ENCODE data around the gene YWHAH. TPM values are rescaled to one million over a fixed set of nuclear protein-coding genes. Genes with fewer than 3 reads are reported as not detected.

Gene YWHAH
- total and polyA plus RNA-seq, 5 experiments from 2014 or later: 25.1 to 44.4 (median 30.9) TPM

DNA sequence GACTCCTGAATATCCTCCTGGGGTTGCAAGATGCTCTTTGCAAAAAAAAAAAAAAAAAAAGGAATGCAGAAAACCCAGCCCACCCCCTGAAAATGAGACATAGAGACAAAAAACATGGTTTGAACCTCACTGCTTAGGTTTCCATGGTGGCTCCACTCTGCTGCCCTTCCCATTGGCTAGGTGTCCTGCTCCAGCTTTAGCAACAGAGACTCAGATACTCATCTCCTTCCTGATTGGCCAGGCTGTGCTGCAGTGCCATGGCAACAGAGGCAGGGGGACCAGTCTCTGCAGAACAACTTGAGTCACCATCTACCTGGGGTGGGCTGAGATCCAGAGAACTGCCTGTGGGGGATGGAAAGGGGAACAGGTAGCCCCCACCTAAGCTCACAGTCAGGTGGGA, 17.4 kb upstream of the YWHAH start:
- Mint-ChIP-seq H3K27ac (no peak overlapping the region), H3K4me3 (no peak overlapping the region), H3K4me1 (peaks cover 0 to 12% (median 6%) of the 10 kb centered on the region in 4 donors), H3K9me3 (no peaks in the 10 kb centered on the region), H3K36me3 (no peaks in the 10 kb centered on the region), H3K27me3 (peaks cover 14 to 35% (median 17%) of the 10 kb centered on the region in 5 donors)
- no peak for ATAC-seq
- no peak for DNase-seq
- POLR2A ChIA-PET: interaction anchor here (0.7 kb wide), 1 partner anchor 185 kb away, joined by 4 read pairs; no protein-coding TSS in a partner anchor

DNA sequence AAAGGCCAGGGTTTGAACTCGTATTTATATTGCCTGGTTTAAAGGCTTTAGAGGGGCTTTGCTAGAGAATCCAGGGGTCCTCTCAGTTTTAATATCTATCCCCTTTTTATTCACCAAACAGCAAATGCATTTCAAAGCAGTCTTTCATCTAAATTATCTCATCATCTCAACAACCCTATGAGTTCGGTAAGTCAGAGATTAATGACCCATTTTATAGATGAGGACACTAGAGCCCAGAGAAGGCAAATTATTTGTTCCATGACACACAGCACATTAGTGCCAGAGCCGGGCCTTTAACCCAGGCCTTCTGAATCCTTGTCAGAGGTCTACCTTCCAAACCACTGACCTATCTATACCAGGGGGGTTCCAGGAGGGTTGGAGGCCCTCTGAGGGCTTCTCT, 16.8 kb upstream of the YWHAH start:
- H3K36me3 Mint-ChIP-seq: no peaks in the 10 kb centered on the region
- DNase-seq (no peak), ATAC-seq (no peak)
- no peak overlapping the region for H3K4me3 Mint-ChIP-seq
- H3K9me3 Mint-ChIP-seq: no peaks in the 10 kb centered on the region
- H3K27me3 Mint-ChIP-seq: peaks cover 14 to 35% (median 17%) of the 10 kb centered on the region in 5 donors
- POLR2A ChIA-PET: no interaction called here
- no peak overlapping the region for H3K27ac Mint-ChIP-seq
- peaks cover 0 to 9% (median 6%) of the 10 kb centered on the region in 4 donors for H3K4me1 Mint-ChIP-seq

DNA sequence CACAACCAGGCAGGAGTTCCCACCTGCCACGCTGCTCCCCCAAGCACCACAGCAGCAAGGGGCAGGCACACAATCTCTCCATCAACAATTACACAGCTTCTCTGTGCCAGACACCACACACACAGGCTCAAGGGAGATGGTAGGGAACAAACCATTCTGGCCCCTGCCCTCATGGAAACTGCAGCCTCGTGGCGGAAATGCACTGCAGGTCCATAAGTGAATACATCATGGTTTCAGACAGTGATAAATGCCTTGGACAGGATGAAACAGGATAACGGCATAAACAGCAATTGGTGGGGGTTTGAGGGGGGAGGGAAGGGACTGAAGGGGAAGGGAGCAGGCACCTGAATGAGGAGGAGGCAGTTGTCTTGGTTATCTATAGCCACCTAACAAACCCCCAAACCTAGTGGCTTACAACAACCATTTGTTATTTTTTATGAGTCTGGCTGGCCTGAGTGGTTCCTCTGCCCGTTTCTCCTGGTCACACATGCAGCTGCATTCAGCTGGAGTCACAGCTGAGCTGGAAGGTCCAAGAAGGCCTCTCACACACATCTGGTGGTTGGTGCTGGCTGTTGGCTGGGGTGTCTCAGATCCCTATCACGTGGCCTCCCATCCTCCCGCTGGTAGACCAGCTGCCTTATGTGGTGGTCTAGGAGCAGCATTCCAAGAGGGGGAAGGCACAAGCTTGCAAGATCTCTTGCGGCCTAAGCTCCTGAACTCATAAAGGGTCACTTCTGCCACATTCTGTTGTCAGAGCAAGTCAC, 15.0 kb upstream of the YWHAH start:
- POLR2A ChIA-PET: interaction anchor here (0.5 to 0.7 kb wide), 2 partner anchors 35 to 58 kb away, joined by 3 read pairs; no protein-coding TSS in a partner anchor
- ATAC-seq (no peak), DNase-seq (no peak)
- Mint-ChIP-seq H3K27me3 (peaks cover 13 to 30% (median 17%) of the 10 kb centered on the region in 5 donors), H3K9me3 (no peaks in the 10 kb centered on the region), H3K4me1 (peaks cover 0 to 3% (median 0%) of the 10 kb centered on the region in 4 donors), H3K36me3 (no peaks in the 10 kb centered on the region), H3K4me3 (no peak overlapping the region), H3K27ac (no peak overlapping the region)

DNA sequence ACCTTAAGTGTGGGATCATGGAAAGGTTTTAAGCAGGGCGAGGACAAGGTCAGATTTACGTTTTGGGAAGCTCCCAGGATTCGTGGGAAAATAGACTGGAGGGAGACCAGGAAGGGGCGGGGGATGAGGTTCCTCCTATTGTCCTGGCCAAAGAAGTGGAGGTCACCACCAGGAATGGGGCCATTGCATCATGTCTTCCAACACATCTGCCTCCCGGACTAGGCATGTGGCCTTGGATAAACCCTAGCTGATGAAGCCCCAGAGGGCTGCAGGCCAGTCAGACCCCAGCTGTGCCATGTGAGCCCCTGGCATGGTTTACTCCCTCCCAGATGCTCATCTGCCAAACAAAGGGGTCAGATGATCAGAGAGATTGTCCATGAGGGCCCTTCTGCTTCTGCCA, 11.5 kb upstream of the YWHAH start:
- Mint-ChIP-seq H3K4me3 (no peak overlapping the region), H3K27me3 (peaks cover 0 to 8% (median 2%) of the 10 kb centered on the region in 5 donors), H3K9me3 (no peaks in the 10 kb centered on the region), H3K27ac (no peak overlapping the region), H3K4me1 (no peaks in the 10 kb centered on the region), H3K36me3 (peaks cover 0 to 1% (median 0%) of the 10 kb centered on the region in 3 donors)
- DNase-seq (no peak), ATAC-seq (no peak)
- POLR2A ChIA-PET: interaction anchor here (1.8 kb wide), 1 partner anchor 10 kb away, joined by 5 read pairs; no protein-coding TSS in a partner anchor

DNA sequence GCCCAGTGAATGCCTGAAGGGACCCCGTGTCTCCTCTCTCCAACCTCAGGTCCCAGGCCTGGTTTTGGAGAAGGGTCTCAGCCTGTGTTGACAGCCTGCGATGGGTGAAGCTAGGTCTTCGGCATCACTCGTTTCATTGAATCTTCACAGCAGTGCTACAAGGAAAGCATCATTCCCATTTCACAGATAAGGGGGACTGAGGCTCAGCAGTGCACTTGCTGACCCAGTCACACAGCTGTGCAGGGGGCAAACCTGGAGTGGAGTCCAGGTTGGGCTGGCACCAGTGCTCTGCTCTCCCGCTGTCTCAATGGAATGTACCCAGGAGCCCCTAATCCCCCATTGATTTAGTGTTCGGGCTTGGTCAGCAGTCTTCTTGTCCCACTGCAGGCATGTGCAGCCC, 10.9 kb upstream of the YWHAH start:
- ATAC-seq: no peak
- Mint-ChIP-seq H3K4me1 (no peaks in the 10 kb centered on the region), H3K36me3 (peaks cover 0 to 1% (median 0%) of the 10 kb centered on the region in 3 donors), H3K27me3 (peaks cover 0 to 5% (median 1%) of the 10 kb centered on the region in 5 donors), H3K27ac (peak overlapping the region in 1 of 10 donors; percentile 33), H3K9me3 (no peaks in the 10 kb centered on the region), H3K4me3 (no peak overlapping the region)
- DNase-seq: no peak
- POLR2A ChIA-PET: interaction anchor here (1.8 kb wide), 1 partner anchor 10 kb away, joined by 5 read pairs; no protein-coding TSS in a partner anchor

DNA sequence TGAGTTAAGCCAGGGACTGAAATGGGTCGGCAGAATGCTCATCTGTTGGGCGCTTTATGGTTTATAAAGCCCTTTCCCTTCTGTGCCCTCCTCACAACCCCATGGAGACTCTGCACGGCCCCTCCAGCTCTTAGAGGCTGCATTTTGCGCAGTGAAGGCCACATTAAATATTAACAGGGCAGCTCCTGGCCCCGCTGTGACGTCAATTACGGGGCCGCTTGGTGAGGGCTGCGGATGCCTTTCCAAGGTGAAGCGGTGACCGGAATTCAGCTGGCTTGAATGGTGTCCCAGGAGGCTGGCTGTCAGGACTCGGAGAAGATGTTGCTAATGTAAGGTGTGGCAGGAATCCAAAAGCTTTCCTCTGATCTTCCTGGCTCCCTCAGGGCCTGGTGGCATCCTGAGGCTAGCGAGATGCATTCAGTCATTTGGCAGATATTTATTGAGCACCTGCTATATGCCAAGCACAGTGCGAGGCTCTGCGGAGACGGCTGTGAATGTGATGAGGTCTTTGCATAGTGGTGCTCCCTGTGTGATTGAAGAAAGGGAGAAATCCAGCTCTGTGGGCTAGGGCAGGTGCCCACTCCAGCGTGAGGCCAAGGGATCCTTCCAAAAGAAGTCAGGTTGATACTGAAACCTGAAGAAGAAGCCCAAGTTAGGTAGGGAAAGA, 10.4 kb upstream of the YWHAH start:
- no peaks in the 10 kb centered on the region for H3K9me3 Mint-ChIP-seq
- no peak overlapping the region for H3K27ac Mint-ChIP-seq
- H3K4me1 Mint-ChIP-seq: no peaks in the 10 kb centered on the region
- POLR2A ChIA-PET: no interaction called here
- H3K4me3 Mint-ChIP-seq: no peak overlapping the region
- ATAC-seq (no peak), DNase-seq (no peak)
- H3K27me3 Mint-ChIP-seq: peaks cover 0 to 5% (median 1%) of the 10 kb centered on the region in 5 donors
- H3K36me3 Mint-ChIP-seq: peaks cover 0 to 1% (median 0%) of the 10 kb centered on the region in 3 donors

- ATAC-seq (no peak), DNase-seq (no peak)
- Mint-ChIP-seq H3K4me3 (no peak overlapping the region), H3K27ac (no peak overlapping the region), H3K36me3 (peaks cover 0 to 1% (median 0%) of the 10 kb centered on the region in 3 donors), H3K9me3 (no peaks in the 10 kb centered on the region), H3K27me3 (no peaks in the 10 kb centered on the region), H3K4me1 (no peaks in the 10 kb centered on the region)
- POLR2A ChIA-PET: interaction anchor here (0.7 kb wide), 1 partner anchor 13 kb away, joined by 3 read pairs; no protein-coding TSS in a partner anchor
These were observed 8.2 kb upstream of the YWHAH start for GRCh38 chr22:31935961-31936635.

- Mint-ChIP-seq H3K4me1 (peaks cover 0 to 5% (median 3%) of the 10 kb centered on the region in 4 donors), H3K27me3 (no peaks in the 10 kb centered on the region), H3K27ac (no peak overlapping the region), H3K9me3 (no peaks in the 10 kb centered on the region), H3K4me3 (no peak overlapping the region), H3K36me3 (peaks cover 0 to 1% (median 0%) of the 10 kb centered on the region in 3 donors)
- ATAC-seq (no peak), DNase-seq (no peak)
- POLR2A ChIA-PET: no interaction called here
These were observed 7.0 kb upstream of the YWHAH start for GRCh38 chr22:31937341-31937740.

GRCh38 chr22:31938296-31938695, 6.0 kb upstream of the YWHAH start:
- DNase-seq (no peak), ATAC-seq (no peak)
- no peaks in the 10 kb centered on the region for H3K9me3 Mint-ChIP-seq
- H3K36me3 Mint-ChIP-seq: peaks cover 0 to 1% (median 0%) of the 10 kb centered on the region in 3 donors
- peaks cover 4 to 10% (median 6%) of the 10 kb centered on the region in 4 donors for H3K4me1 Mint-ChIP-seq
- H3K4me3 Mint-ChIP-seq: no peak overlapping the region
- H3K27ac Mint-ChIP-seq: peak overlapping the region in 1 of 10 donors; percentile 12
- no peaks in the 10 kb centered on the region for H3K27me3 Mint-ChIP-seq
- POLR2A ChIA-PET: interaction anchor here (0.6 kb wide), 1 partner anchor 43 kb away, joined by 3 read pairs; no protein-coding TSS in a partner anchor

DNA sequence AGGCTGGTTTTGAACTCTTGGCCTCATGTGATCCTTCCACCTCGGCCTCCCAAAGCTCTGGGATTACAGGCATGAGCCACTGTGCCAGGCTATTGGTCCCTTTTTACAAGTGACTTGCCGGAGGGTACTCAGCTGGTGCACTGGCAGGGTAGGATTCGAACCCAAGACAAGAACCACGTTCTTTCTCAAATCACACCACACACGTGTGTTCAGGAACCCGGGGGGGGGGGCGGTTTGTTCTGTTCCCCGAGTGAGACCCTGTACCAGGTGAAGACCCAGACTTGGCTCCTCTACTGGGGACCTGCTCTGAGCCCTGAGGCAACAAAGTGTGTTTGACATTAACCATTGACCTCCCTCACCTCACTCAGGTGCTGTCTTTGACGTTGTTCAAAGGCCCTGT, 3.8 kb upstream of the YWHAH start:
- peaks cover 4 to 15% (median 10%) of the 10 kb centered on the region in 4 donors for H3K4me1 Mint-ChIP-seq
- ATAC-seq (no peak), DNase-seq (no peak)
- no peak overlapping the region for H3K4me3 Mint-ChIP-seq
- peaks cover 0 to 1% (median 0%) of the 10 kb centered on the region in 3 donors for H3K36me3 Mint-ChIP-seq
- POLR2A ChIA-PET: no interaction called here
- no peak overlapping the region for H3K27ac Mint-ChIP-seq
- no peaks in the 10 kb centered on the region for H3K9me3 Mint-ChIP-seq
- H3K27me3 Mint-ChIP-seq: no peaks in the 10 kb centered on the region

GRCh38 chr22:31942091-31942490, 2.2 kb upstream of the YWHAH start:
- POLR2A ChIA-PET: interaction anchor here (1.5 kb wide), 1 partner anchor 280 kb away, joined by 3 read pairs; no protein-coding TSS in a partner anchor
- ATAC-seq (no peak), DNase-seq (no peak)
- peaks cover 4 to 17% (median 12%) of the 10 kb centered on the region in 4 donors for H3K4me1 Mint-ChIP-seq
- no peaks in the 10 kb centered on the region for H3K36me3 Mint-ChIP-seq
- H3K27me3 Mint-ChIP-seq: no peaks in the 10 kb centered on the region
- H3K27ac Mint-ChIP-seq: peak overlapping the region in 6 of 10 donors; percentile 22 to 92 (median 58)
- no peaks in the 10 kb centered on the region for H3K9me3 Mint-ChIP-seq
- peak overlapping the region in 7 of 10 donors; percentile 5 to 81 (median 56) for H3K4me3 Mint-ChIP-seq

GRCh38 chr22:31943206-31943977, 943 bp upstream of the YWHAH start:
- Mint-ChIP-seq H3K27ac (peak overlapping the region in 8 of 10 donors; percentile 43 to 93 (median 81)), H3K27me3 (no peaks in the 10 kb centered on the region), H3K4me1 (peaks cover 7 to 21% (median 18%) of the 10 kb centered on the region in 4 donors), H3K4me3 (peak overlapping the region in 9 of 10 donors; percentile 81 to 96 (median 91)), H3K9me3 (no peaks in the 10 kb centered on the region), H3K36me3 (peaks cover 0 to 6% (median 0%) of the 10 kb centered on the region in 3 donors)
- ATAC-seq: no peak
- POLR2A ChIA-PET: interaction anchor here (0.6 to 1.7 kb wide), 3 partner anchors 11 to 281 kb away, joined by 3 to 5 read pairs (median 4); no protein-coding TSS in a partner anchor
- no peak for DNase-seq

Data from naive thymus-derived CD8-positive, alpha-beta T cell (primary cell).